ENCODE data around the gene GXYLT2.

Gene GXYLT2

DNA sequence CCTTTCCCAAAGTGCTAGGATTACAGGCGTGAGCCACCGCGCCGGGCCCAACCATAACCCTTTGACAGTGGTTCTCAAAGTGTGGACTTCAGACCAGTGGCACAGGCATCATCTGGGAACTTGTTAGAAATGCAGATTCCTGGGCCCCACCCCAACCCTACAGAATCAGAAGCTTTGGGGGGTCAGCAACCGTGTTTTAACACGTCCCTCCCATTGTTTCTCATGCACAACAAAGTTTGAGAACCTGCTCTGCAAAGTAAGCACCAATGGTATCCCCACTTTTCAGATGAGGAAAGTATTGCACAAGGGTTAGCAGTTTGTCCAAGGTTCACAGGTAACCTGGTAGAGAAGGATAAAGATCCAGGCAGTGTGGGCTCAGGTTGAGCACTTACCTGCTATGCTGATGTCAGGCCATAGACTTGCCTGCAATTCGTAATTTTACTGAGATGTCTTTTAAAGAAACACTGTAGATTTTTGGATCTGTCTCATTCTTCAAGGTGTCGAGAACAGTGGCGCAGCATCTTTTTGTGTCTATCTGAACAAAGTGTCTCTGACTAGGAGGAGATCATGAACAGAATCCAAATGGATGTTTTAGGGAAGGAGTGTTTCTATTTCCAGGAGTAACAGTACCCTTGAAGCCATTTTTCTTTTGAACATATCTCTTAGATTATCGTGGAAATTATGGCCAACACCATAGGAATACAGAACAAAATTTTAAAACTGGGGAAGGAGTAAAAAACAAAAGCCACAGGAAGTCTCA, 2.5 kb downstream of the GXYLT2 start:
- Histone ChIP-seq H3K4me1 (ENCODE audit: insufficient read depth, low read length) (peaks cover 66% of the 10 kb centered on the region), H3K9ac (ENCODE audit: low read depth, low read length) (peak overlapping the region; percentile 57), H3K4me3 (ENCODE audit: low read depth in 1 of 2, low read length in 2 of 2) (peak overlapping the region; percentile 58 to 62; a peak in 3 of 4 replicates), H3K79me2 (ENCODE audit: insufficient read depth, low read length) (peaks cover 79% of the 10 kb centered on the region), H3K27me3 (ENCODE audit: insufficient read depth, low read length, poor library complexity) (no peaks in the 10 kb centered on the region), H3K27ac (ENCODE audit: low read length) (peak overlapping the region; percentile 88), H3K9me3 (ENCODE audit: insufficient read depth, low read length, severe bottlenecking) (no peaks in the 10 kb centered on the region), H3K4me2 (ENCODE audit: insufficient read depth, low read length) (peak overlapping the region; percentile 71), H2AFZ (ENCODE audit: low read depth, low read length) (peak overlapping the region; percentile 34; the same call in 1 of the 2 replicates), H3K36me3 (ENCODE audit: insufficient read depth, low read length) (peaks cover 27% of the 10 kb centered on the region), H4K20me1 (ENCODE audit: insufficient read depth, low read length) (peaks cover 4% of the 10 kb centered on the region; the same call in 1 of the 2 replicates)
- DNase-seq = no peak
- no peak for TF ChIP-seq EZH2 (IDR thresholded peaks at IDR 0.05; ENCODE audit: borderline replicate concordance, low read depth, low read length, severe bottlenecking)
- TF ChIP-seq, protein P1, sequence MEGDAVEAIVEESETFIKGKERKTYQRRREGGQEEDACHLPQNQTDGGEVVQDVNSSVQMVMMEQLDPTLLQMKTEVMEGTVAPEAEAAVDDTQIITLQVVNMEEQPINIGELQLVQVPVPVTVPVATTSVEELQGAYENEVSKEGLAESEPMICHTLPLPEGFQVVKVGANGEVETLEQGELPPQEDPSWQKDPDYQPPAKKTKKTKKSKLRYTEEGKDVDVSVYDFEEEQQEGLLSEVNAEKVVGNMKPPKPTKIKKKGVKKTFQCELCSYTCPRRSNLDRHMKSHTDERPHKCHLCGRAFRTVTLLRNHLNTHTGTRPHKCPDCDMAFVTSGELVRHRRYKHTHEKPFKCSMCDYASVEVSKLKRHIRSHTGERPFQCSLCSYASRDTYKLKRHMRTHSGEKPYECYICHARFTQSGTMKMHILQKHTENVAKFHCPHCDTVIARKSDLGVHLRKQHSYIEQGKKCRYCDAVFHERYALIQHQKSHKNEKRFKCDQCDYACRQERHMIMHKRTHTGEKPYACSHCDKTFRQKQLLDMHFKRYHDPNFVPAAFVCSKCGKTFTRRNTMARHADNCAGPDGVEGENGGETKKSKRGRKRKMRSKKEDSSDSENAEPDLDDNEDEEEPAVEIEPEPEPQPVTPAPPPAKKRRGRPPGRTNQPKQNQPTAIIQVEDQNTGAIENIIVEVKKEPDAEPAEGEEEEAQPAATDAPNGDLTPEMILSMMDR (IDR thresholded peaks at IDR 0.05; ENCODE audit: borderline replicate concordance, extremely low read depth, low read length, poor library complexity, severe bottlenecking) = no peak
- ATAC-seq (ENCODE audit: insufficient read depth, low read depth) = no peak

DNA sequence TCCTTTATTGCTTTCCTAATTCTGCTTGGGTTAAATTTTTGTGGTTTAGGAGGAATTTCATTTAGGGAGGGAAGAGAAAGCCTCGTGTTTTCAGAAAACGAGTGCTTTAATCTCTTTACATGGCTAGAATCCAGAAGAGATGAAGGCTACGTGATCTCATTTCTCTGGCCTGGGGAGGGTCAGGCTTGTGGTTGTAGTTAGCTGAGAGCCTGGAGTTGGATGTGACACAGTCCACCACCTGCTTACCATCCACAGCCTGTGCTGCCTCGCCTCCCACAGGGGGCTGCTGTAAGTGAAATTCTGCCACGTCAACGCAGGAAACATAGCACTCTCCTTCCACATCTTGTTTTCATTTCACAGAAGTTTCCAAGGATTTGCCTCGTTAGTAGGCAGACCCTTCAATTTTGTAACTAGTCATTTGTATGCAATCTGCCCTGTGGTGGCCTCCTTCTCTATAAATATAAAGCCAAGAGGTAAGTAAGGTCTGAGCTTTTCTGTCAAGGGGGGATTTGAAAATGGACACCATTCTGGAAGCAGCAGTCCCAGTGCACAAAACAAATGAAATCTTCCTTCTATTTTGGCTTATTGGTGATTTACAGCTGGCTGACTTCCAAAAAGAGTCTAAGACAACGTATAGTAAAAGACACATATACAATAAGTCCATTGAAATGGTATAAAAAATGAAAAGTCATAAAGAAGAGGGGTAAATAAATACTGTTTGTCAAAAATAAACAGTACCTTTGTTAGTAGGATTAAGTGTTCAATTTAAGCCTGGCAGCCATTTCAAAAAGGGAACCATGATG, 3.4 kb downstream of the GXYLT2 start:
- ATAC-seq (ENCODE audit: insufficient read depth, low read depth) (peak; percentile 59), DNase-seq (peak; percentile 70)
- peaks cover 33% of the 10 kb centered on the region for H3K36me3 ChIP-seq (ENCODE audit: insufficient read depth, low read length)
- peak overlapping the region; percentile 34 for H2AFZ ChIP-seq (ENCODE audit: low read depth, low read length)
- H3K9me3 ChIP-seq (ENCODE audit: insufficient read depth, low read length, severe bottlenecking) = no peaks in the 10 kb centered on the region
- no peaks in the 10 kb centered on the region for H3K27me3 ChIP-seq (ENCODE audit: insufficient read depth, low read length, poor library complexity)
- H3K4me3 ChIP-seq (ENCODE audit: low read depth in 1 of 2, low read length in 2 of 2) = peak overlapping the region; percentile 0 to 62; a peak in 3 of 4 replicates
- TF ChIP-seq EZH2 (IDR thresholded peaks at IDR 0.05; ENCODE audit: borderline replicate concordance, low read depth, low read length, severe bottlenecking) = no peak
- TF ChIP-seq, protein P1 (IDR thresholded peaks at IDR 0.05; ENCODE audit: borderline replicate concordance, extremely low read depth, low read length, poor library complexity, severe bottlenecking) = peak; percentile 61
- H3K4me1 ChIP-seq (ENCODE audit: insufficient read depth, low read length) = peaks cover 62% of the 10 kb centered on the region
- peak overlapping the region; percentile 88 for H3K27ac ChIP-seq (ENCODE audit: low read length)
- H4K20me1 ChIP-seq (ENCODE audit: insufficient read depth, low read length) = peaks cover 8% of the 10 kb centered on the region; the same call in 1 of the 2 replicates
- H3K79me2 ChIP-seq (ENCODE audit: insufficient read depth, low read length) = peaks cover 89% of the 10 kb centered on the region
- peak overlapping the region; percentile 57 for H3K9ac ChIP-seq (ENCODE audit: low read depth, low read length)
- H3K4me2 ChIP-seq (ENCODE audit: insufficient read depth, low read length) = peak overlapping the region; percentile 71

DNA sequence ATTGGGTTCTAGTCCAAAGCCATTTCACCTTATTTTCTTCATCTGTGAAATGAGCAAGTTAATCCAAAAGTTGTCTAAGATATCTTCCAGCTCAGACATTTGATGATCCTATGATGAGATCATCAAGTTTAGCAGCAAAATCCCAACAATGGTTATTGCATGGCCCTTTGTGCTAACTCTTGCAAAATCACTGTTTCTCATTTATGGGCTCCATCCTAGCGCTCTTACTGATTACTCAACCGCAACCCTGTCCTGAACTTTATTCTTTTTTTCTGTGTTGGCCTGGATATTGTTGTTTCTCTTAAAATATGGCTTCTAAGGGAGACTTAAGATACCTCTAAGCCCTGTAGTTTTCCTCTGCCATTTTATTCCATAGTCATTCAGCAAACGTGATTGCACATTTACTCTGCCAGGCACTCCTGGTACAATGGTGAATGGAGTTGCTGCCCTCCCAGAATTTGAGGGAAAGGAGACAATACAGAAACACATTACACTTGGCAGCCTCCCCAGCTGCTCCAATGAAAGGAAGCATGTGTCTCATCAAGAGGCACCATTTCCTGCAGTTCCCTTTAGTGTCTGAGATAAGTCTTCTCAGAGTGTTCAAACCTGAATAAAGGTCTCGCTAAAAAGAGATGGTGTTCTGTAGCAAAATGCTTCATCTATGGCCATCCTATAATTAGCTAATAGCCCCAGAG, 4.4 kb downstream of the GXYLT2 start:
- Histone ChIP-seq H3K9ac (ENCODE audit: low read depth, low read length) (no peak overlapping the region), H3K4me3 (ENCODE audit: low read depth in 1 of 2, low read length in 2 of 2) (0 out of 4 replicates have a peak overlapping the region, but pooled peaks of 1 of the 2 experiments have one; percentile 6), H4K20me1 (ENCODE audit: insufficient read depth, low read length) (peaks cover 8% of the 10 kb centered on the region; the same call in 1 of the 2 replicates), H3K27ac (ENCODE audit: low read length) (peak overlapping the region; percentile 88), H3K36me3 (ENCODE audit: insufficient read depth, low read length) (peaks cover 33% of the 10 kb centered on the region), H3K27me3 (ENCODE audit: insufficient read depth, low read length, poor library complexity) (no peaks in the 10 kb centered on the region), H3K9me3 (ENCODE audit: insufficient read depth, low read length, severe bottlenecking) (no peaks in the 10 kb centered on the region), H3K4me2 (ENCODE audit: insufficient read depth, low read length) (peak overlapping the region; percentile 71), H3K4me1 (ENCODE audit: insufficient read depth, low read length) (peaks cover 53% of the 10 kb centered on the region), H3K79me2 (ENCODE audit: insufficient read depth, low read length) (peaks cover 95% of the 10 kb centered on the region), H2AFZ (ENCODE audit: low read depth, low read length) (no peak overlapping the region)
- ATAC-seq (ENCODE audit: insufficient read depth, low read depth) = peak; percentile 23; the same call in 1 of the 3 replicates
- peak; percentile 45 for DNase-seq
- TF ChIP-seq, protein P1 (IDR thresholded peaks at IDR 0.05; ENCODE audit: borderline replicate concordance, extremely low read depth, low read length, poor library complexity, severe bottlenecking) = no peak
- no peak for TF ChIP-seq EZH2 (IDR thresholded peaks at IDR 0.05; ENCODE audit: borderline replicate concordance, low read depth, low read length, severe bottlenecking)

Measured in DND-41 (cell line).